Stimulated activated CD4-positive, alpha-beta T cell treated with anti-CD3 and anti-CD28 coated beads, Interleukin-4, amount 100 ng/mL, for 1 hour (primary cell): ENCODE results near the gene POU6F2.
A peak's percentile ranks its signal among the peaks of the same experiment; 100 is the strongest.
"Not testable (repeated sequence)": the region's sequence is repeated elsewhere in the genome, so short reads cannot be mapped to it uniquely, and the experiment has no call there.

ENCODE experiments used
- DNase-seq: peaks from one replicate; pipeline ENCODE4 v3.0.0-alpha.2; 2020

The POU6F2 gene, protein sequence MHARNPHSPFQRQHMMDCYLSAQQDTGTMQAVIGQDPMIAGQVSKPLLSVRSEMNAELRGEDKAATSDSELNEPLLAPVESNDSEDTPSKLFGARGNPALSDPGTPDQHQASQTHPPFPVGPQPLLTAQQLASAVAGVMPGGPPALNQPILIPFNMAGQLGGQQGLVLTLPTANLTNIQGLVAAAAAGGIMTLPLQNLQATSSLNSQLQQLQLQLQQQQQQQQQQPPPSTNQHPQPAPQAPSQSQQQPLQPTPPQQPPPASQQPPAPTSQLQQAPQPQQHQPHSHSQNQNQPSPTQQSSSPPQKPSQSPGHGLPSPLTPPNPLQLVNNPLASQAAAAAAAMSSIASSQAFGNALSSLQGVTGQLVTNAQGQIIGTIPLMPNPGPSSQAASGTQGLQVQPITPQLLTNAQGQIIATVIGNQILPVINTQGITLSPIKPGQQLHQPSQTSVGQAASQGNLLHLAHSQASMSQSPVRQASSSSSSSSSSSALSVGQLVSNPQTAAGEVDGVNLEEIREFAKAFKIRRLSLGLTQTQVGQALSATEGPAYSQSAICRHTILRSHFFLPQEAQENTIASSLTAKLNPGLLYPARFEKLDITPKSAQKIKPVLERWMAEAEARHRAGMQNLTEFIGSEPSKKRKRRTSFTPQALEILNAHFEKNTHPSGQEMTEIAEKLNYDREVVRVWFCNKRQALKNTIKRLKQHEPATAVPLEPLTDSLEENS

GRCh38 chr7:38977685-38978084 is at the start of gene POU6F2:
POU6F2 (plus strand) TSS chr7:38977909; CDS start chr7:38977954, 45 bp downstream.
- no peak for DNase-seq

DNA sequence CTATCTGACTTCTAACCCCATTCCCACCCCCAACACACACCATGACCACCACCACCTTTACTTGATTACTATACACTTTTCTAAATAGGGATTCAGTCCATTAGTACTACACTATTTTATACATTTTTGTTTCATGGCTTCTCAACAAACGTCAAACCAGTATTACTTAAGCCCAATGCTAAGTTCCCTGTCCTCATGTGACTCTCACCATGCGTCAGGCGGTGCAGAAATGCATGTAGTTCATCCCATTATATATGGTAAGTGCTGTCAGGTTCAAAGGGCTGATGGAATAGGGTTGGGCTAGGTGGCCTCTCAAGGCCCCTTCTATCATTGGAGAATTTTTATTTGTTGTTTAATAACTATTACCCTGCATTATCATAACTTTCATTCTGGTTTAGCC is 49.2 kb upstream of the POU6F2 start:
- no peak for DNase-seq

GRCh38 chr7:38929460-38930171 is 48.1 kb upstream of the POU6F2 start:
- no peak for DNase-seq

DNA sequence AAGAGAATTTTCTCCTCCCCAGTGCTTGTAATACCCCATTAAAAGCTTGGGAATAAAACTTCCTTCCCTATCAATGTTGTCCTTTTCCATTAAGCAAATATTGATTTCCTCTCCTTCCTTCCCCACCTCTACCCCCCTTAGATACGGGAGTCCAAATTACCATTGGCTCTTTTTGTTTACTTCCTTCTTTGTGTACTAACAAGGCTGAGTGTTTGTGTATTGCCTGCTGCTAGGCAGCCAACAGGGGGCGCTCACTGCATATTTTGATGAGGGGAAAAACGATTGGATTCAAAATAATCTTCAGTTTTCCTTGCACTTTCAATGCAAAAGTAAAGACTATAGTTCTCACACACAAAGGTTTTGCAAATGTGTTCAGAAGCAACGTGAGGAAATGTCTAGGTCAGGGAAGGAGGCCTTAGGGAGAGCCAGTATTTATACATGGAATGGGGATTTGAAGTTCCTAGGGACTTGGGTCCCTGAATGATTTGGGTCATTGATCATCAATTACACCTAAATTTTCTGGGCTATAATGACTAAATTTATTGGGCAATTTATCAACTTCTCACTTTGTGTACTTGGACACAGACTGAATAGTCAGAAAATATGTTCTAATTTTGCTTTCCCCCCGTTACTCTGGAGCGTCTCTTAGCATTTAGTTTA is 45.1 kb upstream of the POU6F2 start:
- peak; percentile 48 for DNase-seq

DNA sequence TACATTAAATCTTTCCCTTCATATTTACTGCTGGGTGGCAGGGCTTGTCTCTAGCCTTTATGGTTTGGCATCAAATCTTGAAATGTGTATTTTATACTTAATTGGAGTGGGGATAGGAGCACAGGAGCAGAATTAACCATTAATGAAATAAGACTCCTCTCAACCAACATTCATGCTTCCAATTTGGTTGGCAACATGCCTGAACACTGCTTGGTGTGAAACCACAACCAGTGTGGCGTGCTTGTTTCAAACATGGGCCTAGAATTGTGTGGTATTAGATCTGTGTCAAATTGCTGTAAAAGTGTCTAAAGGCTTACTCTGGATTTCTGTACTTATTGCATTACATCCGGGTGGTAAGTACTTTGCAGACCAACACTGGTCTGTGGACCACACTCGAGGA is 43.7 kb upstream of the POU6F2 start:
- no peak for DNase-seq

DNA sequence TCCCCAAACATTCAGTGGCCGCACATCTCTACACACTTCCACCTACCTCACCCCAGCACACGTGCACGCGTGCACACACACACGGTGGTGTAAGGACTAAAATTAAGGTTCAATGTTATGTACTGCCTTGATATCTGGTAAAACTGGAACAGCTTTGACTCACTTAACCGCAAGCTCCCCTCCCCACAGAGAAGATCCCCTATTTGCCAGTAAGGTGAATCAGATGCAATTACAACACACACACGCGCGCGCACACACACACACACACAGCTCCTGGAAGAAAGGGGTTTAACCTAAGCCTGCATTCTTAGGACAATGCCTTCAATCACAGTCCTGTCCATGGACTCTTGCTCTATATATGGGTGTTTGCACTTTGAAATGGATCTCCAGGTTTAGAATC is 43.2 kb upstream of the POU6F2 start:
- DNase-seq, result no peak

GRCh38 chr7:38936641-38937040 is 41.1 kb upstream of the POU6F2 start:
- no peak for DNase-seq

DNA sequence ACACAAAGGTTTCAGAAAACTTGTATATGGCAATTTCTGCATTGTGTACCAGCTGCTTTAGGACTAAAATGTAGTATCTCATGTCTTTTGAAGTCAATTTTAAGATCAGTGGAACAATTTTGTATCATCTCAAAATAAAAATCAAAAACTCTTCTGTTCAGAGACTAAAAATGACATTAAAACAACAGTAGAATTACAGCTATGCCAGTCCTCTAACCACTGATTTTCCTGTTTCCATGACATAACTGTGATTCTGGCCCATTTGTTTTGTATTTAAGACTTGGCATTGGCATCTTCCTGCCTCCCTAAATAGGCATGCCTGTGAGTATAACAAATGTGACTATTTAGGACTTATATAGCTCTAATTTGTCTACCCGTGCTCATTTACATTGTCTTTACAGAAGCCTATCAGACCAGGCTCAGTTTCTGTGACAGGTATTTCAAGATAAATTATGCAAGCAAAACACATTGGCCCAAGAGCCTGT is 39.7 kb upstream of the POU6F2 start:
- no peak for DNase-seq

GRCh38 chr7:38938589-38938988 is 39.1 kb upstream of the POU6F2 start:
- no peak for DNase-seq

DNA sequence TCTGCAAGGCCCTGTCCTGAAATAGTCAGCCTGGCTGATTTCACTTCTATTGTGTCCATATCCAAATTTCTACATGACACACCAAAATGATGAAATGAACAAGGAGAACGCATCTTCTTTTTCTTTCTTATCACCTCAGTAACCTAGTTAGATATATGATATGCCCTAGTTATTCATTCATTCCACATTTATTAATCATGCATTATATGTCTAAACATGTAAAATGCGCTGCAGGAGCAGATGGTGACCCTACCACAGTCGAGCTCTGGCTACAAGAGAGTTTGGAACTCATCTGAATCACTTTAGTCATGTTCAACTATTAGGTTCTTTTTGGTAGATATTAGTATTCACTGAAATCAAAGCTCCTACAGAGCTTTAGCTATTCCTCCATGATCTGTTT is 36.9 kb upstream of the POU6F2 start:
- no peak for DNase-seq

DNA sequence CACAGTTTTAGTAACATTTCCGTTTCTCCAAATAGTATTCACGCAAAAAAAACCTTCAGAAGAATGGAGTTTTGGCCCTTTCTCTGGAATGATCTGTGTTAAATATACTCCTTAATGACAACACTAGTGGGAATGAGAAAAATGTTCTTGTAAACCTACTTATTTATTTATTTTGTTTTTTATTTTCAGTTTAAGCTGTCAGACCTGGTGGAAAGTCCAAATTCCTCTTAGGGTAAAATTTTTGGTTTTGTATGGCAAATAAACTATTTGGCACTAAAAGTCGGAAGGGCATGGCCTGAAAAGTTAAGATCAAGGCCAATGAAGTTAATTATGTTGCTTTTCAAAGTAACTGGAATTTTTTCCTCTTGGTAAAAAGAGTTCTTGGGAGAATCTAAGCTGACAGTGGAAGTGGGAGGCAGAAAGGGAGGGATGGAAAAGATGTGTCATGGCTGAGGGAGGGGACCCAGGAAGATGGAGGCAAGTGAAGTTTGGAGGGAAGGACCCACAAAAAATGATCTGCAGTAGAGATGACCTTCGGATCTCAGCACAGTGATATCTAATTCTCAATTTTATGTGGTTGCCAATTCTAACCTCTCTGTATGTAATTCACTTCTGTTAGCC is 35.2 kb upstream of the POU6F2 start:
- DNase-seq, result no peak

DNA sequence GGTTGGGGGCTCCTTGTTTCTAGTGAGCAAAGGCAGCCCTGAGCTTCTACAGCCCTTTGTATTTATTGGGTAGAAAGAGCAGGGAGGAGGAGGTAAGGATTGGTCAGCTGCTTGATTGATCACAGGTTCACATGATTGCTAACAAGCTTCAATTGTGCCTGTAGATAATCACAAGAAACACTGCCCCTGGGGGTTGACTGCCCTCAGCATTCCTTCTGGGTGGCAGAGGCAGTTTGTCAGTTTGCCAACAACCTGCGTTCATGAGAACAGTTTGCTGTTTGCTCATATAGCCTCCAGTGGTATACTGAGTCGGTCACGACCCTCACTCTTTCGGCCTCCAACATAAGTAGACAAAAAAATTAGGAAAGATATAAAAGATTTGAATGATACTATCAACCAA is 30.2 kb upstream of the POU6F2 start:
- DNase-seq, result not testable (repeated sequence)

DNA sequence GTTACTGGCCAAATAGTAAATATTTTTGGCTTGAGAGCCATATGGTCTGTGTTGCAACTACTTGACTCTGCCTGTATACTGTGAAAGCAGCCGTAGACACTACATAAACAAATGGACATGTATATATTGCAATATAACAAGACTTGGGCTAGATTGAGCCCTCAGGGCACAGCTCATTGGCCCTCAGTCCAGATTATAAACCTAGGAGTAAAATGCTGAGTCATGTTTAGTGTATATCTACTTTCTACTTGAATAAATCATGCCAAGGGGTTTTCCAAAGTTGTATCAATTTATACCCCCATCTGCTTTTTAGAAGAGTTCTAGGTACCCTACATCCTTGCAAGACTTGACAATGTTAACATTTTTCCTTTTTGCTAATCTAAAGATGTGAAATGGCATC is 27.4 kb upstream of the POU6F2 start:
- no peak for DNase-seq

DNA sequence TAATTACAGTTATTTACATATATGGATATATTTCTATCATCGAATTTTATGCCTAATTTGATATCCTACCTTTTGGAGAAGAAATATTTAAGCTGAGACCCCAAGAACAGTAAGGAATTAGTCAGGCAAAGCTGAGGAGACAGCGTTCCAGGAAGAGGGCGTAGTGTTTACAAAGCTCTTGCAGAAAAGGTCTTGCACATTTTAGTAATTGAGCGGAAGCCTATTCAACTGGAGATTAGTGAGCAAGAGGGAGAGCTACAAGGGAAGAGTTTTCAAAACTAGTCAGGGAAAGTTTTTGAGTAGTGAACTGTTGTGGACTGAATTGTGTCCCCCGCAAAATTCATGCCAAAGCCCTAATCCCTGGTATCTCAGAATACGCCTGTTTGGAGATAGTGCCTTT is 26.5 kb upstream of the POU6F2 start:
- no peak for DNase-seq

- DNase-seq, result no peak
Measured at GRCh38 chr7:38953227-38953626, 24.5 kb upstream of the POU6F2 start.

- no peak for DNase-seq
Measured at GRCh38 chr7:38953971-38954370, 23.7 kb upstream of the POU6F2 start.

- no peak for DNase-seq
Measured at GRCh38 chr7:38955892-38956291, 21.8 kb upstream of the POU6F2 start.

DNA sequence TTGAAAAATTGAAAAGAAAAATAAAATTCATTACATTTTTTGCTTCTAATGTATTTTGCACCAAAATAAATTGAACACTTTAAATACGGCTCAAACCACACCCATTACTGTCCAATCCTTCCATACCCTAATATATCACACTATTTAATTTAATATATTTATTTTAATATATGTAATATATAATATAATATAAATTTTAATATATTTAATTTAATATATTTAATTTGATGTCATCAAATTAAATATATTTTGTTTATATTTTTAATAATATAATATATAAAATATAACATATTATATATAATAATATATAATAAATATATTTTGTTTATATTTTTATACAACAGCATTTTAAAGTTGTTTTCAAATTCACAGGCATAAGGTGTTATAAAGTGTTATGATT is 15.7 kb upstream of the POU6F2 start:
- DNase-seq, result no peak

GRCh38 chr7:38964921-38965320 is 12.8 kb upstream of the POU6F2 start:
- DNase-seq, result no peak

- no peak for DNase-seq
Measured at GRCh38 chr7:38973760-38974159, 3.9 kb upstream of the POU6F2 start.

DNA sequence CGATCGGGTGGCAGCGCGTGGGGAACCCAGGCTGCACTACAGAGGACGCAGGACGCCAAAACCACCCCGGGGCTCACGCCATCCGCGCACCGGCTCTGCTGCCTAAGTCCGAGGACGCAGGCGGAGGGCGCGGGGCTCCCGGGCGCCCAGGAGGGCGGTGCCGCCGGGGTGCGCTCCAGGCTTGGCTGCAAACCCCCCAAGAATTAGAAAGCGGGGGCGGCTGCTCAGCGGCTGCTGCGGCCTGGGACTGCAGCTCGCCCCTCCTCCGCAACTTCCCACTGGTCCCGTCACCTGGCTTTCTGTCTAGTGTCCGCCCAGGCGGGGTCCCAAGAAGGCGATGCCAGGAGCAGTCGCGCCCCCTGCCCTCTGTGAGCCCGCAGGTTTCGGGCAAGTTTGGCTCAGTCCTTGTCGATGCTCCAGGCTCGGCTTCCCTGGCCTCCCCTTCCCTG is 1.7 kb upstream of the POU6F2 start:
- no peak for DNase-seq

- no peak for DNase-seq
Measured at GRCh38 chr7:38978491-38978890, 782 bp downstream of the POU6F2 start.

- DNase-seq, result no peak
Measured at GRCh38 chr7:38992203-38992602, 14.5 kb downstream of the POU6F2 start.
